HG03432 (cell line): ENCODE measurements around the gene PLSCR3.

Experiments used
- ATAC-seq: cut with Tn5 transposase; IDR thresholded peaks from one replicate; pipeline ENCODE4 v1.9.1; 2021; ENCODE audit warnings: mild to moderate bottlenecking, moderate library complexity; ENCODE audit not compliant: unreplicated experiment

The PLSCR3 gene

DNA sequence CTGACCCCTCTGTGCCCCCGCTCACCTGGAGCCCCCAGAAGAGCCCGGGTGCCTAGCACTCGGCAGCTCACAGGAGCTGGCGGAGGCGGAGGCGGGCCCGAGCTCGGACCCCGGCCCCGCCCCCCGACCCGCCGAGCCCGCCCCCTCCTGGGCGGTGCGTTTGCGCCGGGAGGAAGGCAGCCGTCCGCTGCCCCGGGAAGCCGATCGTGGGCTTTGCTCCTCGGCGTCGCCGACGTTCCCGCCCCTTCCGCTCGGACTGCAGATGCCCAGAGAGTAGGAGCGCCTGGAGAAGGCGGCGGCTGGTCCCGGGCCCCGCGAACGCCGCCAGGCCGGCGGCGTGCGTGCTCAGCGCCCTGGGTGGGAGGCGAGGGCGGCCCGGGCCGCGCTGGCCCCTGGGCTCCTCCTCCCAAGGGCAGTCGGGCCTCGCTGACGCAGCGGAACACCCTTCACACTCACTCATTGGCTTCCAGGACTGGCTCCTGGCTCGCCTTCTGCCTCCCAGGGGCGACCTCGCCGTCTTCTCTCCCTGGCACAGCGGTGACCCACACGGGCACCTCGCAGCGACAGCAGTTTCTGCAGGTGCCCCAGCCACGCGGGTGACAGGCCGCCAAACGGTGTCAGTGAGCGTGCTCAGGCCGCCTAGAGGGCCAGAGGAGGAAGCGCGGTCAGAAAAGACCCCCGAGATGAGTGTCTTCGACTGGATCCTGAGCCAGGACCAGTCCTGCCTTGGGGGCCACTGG is at the start of gene PLSCR3:
PLSCR3 (minus strand) TSS at position 74 of the 740 bp plus-strand sequence. CDS start 415 bp downstream, outside the sequence.
- ATAC-seq, result peak; percentile 81

DNA sequence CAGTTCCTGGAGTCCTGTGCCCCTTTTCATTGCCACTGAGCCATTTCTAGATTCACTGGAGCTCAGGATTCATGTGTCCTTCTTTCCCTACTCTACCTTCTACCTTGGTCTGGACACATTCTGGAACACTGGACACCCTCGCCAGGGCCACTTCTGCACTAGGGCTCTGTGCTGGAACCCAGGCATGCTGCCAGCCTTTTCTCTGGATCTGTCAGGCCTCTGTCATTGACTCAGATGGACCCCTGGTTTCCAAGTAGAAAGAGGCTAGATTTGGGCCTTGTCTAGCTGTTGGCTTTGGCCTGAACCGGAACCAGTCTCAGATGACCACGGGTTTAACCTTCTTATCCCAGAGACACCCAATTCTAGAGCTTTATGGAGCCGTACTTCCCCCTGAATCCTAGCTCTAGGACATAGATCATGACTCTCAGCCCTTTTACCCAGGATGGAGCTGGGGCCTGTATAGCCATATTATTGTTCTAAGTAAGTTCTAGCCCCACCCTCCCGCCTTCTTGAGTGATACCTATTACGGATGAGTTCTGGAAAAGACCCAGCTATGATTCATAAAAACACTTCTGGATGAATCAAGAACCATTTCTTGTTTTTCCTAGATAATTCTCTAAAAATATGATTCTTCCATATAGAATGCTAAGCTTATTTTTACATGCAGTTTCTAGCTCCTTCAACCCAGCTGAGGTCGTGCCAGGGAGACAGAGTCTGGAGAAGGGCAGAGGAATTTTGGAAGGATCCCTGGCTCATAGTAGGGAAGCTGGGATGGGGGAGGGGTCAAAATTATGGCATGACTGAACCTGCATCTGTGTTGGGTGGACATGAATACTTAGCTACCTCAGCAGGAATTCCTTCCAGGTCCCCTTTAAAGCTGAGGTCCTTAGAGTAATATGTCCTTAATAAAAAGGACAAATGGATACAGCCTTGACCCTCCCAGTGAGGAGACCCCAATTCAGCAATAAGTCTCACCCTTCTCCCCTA is 49.5 kb upstream of the PLSCR3 start:
- no peak for ATAC-seq

DNA sequence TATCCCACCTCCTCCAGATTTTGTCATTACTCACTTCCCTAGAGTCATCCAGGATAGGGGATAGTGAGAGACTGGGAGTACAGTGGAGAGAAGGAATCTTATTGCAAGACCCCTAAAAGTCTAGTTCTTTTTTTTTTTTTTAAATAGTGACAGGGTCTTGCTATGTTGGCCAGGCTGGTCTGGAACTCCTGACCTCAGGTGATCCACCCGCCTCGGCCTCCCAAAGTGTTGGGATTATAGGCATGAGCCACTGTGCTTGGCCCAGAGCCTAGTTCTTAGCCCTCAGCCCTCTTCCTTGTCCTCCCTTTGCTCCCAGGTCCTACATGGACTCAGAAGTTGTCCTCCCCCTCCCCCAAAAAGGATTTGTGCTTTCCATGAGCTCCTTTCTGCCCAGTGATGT is 47.8 kb upstream of the PLSCR3 start:
- ATAC-seq, result no peak

DNA sequence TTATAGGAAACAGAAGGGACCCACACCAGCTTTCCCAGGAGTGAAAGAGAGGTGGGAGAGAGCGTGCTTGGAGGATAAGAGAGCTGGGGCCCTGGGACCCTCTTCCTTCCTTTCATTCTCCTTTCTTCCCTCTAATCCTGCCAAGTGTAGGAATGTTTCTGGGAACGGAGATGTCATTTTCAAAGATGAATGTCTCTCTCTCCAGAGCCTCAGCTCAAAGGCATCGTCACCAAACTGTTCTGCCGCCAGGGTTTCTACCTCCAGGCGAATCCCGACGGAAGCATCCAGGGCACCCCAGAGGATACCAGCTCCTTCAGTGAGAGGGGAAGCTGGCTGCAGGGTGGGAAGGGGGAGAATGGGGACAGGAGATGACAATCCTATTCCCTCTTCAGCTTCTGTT is 46.9 kb upstream of the PLSCR3 start:
- no peak for ATAC-seq

DNA sequence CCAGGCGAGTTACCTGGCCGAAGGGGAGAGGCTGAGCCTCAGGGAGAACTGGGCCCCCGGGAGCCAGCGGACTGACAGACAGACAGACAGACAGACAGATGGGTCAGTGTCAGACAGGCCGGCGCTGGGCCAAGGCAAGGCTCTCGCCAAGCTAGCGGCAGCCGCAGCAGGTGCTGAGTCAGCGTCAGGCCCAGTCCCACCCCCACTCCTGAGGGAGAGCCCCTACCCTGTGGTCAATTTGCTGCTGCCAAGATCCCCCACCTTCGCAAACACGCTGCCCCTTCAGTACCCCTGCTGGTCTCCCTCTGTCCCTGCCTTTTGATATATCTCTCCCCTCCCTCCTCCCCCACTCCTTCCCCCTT is 46.5 kb upstream of the PLSCR3 start:
- ATAC-seq, result no peak

DNA sequence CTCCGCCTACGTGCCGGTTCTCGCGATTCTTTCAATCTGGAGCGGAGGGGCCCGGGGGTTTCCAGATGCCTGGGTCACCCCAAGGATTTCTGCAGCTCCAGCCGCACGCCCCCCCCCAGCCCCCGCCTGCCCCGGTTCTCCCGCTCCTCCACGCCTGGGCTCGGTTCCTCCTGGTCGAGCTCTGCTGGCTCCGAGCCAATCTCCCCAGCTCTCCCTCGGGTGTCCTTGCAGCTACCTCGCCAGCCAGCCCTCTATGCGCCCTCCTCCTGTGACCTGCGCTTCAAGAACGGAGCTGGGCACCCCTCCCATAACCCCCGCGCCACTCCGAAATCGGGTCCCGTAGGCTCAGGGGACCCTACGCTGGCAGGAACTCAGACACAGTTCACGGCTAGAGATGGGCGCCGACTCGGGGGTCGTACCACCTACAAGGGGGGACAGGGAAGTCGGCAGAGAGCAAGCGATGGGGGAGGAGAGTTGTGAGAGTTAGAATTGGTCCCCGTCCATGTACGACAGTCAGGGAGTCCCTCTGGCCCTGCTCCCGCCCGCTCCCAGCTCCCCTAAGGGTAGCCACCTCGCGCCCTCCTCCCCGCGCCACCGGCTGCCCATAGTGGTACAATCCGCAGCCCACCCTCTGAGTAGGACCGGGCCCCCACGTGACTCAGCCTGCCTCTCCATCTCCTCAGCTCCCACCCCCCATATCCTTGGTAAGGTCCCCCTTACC is 45.9 kb upstream of the PLSCR3 start:
- no peak for ATAC-seq

DNA sequence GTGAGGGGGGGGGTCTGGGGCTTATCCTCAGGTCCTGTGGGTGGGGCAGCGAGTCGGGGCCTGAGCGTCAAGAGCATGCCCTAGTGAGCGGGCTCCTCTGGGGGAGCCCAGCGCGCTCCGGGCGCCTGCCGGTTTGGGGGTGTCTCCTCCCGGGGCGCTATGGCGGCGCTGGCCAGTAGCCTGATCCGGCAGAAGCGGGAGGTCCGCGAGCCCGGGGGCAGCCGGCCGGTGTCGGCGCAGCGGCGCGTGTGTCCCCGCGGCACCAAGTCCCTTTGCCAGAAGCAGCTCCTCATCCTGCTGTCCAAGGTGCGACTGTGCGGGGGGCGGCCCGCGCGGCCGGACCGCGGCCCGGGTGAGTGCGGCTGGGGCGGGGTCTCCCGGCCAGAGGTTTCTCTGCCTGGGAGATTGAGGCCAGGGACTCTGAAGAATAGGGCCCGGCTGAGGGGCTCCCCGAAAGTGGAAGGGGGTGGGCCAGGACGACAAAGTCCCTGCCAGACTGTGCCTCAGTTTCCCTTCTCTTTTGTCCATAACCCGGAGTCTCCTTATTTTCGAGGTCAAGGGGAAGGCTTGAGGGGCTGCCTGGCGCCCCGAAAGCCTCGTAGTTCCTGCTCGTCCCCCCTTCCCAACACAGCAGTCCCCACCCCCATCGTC is 45.3 kb upstream of the PLSCR3 start, which contains the start of gene FGF11:
FGF11 (plus strand) TSS at position 51 of the 651 bp plus-strand sequence; CDS start at position 160, 109 bp downstream.
- no peak for ATAC-seq

DNA sequence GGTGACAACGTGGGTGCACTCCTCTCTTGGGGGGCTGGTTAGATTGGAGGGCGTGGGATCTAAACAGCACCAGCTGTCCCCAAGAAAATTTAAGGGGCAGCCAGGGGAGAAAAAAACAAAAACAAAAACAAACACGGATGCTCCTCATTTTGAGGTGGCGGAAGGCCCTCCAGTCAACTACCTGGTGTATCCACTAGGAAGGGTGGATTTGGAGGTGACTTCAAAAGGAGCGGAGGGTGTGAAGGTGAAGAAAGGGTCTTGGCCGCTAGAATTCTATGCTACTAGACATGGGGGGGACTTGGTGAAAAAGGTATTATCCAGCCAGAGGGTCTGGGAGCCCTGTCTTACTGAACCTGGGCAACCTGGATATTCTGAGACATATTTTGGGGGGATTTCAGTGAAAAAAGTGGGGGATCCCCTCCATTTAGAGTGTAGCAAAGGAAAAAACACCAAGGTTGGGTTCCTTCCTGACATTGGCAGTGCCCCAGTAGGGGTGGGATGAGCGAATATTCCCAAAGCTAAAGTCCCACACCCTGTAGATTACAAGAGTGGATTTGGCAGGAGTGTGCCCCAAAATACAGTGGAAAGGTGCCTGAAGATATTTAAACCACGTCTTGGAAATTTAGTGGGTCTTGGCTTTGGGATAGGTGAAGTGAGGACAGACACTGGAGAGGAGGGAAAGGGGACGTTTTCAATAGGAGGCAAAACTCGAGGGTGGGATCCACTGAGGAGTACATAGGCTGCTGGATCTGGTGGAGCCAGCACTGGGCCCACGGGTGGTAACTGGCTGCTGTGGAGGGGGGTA is 44.5 kb upstream of the PLSCR3 start:
- ATAC-seq, result no peak

DNA sequence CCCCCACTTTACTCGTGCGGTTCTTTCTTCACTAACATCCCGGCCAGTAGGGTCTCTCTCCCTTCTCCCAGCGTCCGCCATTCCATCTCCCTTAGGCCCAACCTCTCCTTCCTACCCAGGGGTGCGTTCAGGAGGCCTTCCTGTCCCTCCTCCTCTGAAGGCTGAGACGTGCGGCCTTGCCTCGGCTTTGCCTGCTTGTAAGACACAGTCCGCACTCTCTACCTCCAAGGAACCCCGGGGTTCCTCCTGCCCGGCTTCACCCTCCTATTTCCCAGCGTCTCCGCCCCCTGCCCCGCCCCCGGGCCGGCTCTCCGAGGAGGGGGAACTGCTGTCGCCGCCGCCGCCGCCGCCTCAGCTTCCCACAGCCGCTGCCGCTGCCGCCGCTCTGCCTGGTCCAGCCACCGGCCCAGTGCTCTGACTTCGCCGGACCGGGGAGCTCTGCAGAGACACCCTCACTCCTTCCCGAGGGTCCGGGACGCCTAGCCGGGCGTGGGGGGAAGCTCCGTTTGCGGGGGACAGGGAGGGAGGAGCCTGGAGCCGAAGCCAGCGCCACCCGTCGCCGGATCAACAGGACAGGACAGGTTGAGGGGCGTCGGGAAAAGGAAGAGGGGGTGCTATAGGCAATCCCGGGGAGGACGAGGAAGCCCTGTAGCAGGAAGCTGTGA is 43.8 kb upstream of the PLSCR3 start:
- ATAC-seq, result no peak

DNA sequence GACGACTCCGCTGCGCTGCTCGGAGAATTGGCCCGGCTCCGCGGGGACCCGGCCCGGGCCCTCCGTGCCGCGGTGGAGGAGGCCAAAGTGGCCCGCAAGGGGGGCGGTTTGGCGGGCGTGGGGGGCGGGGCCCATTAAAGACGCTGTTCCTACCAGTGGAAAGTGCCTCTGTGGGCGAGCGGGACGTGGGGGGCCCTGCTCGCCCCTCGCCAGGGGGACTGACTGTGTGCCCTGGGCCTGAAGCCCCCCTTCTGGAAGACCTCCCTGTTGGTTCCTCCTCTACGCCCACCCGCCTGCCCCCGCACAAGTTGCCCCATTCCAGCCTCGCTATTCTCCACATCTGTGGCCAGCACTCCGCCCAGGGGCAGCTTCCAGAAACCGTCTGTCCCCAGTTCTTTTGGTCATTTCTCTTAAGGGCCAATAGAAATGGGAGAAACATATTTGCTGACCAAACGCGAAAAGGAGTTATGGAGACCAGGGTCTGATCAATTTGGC is 43.1 kb upstream of the PLSCR3 start:
- no peak for ATAC-seq

DNA sequence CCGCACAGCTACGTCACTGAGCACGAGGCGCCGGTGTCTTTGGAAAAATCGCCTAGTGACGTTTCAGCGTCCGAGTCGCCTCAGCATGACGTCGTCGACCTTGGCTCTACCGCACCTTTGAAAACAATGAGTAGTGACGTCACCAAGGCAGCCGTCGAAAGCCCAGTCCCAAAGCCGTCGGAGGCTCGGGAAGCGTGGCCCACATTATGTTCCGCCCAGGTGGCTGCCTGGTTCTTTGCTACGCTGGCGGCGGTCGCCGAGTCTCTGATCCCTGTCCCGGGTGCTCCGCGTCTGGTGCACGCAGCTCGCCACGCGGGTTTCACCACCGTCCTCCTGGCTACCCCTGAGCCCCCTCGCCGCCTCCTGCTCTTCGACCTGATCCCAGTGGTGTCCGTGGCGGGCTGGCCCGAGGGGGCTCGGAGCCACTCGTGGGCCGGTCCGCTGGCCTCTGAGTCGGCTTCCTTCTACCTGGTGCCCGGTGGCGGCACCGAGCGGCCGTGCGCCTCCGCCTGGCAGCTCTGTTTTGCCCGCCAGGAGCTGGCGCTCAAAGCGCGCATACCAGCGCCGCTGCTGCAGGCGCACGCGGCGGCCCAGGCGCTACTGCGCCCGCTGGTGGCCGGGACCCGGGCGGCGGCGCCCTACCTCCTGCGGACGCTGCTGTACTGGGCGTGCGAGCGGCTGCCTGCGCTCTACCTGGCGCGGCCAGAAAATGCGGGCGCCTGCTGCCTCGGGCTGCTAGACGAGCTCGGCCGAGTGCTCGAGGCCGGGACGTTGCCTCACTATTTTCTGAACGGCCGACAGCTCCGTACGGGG is 42.4 kb upstream of the PLSCR3 start:
- no peak for ATAC-seq

DNA sequence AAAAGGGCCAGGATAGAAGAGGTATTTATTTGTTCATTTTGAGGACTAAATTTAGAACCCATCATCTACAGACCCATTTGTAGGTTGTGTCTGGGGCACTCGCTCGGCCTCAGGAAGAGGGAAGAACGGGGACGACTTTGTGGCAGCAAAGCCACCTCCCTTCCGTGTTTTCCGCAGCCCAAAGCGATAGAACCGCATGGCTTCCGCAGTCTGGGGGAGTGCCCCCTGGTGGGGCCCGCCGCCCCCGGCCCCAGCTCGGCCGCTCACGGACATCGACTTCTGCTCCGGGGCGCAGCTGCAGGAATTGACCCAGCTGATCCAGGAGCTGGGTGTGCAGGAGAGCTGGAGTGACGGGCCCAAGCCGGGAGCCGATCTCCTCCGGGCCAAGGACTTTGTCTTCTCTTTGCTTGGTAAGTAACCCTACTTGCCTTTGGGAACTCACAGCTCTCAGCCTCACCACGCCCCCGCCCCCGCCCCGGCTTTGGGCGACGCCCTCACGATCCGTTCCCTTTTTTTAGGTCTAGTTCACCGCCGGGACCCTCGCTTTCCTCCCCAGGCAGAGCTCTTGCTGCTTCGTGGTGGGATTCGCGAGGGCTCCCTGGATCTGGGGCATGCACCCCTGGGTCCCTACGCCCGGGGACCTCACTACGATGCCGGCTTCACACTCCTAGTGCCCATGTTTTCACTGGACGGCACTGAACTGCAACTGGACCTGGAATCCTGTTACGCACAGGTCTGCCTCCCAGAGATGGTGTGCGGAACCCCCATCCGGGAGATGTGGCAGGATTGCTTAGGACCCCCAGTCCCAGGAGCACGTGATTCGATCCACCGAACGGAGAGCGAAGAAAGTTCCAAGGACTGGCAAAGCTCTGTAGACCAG is 41.6 kb upstream of the PLSCR3 start:
- peak; percentile 23 for ATAC-seq

DNA sequence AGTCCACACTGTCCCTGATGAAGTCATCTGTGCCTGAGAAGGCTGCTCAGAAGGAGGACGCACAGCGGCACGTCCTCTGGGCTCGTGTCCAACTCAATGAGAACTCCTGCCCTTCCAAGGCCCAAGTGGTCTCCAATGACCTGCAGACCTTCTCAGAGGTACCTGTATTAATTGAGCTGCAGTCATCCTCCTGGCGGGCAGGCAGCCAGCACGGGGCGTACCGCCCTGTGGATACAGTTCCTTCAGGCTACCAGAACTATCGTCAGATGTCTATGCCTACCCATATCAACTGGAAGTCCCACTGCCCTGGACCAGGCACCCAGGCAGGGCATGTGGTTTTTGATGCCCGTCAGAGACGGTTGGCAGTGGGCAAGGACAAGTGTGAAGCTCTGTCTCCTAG is 38.0 kb upstream of the PLSCR3 start:
- ATAC-seq, result no peak

DNA sequence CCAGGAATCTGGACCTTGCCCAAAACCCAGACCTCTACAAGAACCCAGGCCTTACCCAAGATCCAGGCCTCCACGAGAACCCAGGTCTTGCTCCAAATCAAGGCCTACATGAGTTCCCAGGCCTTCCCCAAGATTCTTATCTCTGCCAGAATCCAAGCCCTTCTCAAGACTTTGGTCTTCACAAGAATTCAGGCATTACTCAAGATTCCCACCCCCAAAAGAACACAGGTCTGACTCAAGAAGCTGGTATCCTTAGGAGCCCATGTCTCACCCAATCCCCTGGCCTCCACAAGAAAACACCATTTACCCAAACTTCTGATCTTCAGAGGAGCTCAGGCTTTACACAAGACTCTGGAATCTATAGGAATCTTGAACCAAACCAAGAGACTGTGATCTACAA is 36.9 kb upstream of the PLSCR3 start:
- ATAC-seq, result no peak

DNA sequence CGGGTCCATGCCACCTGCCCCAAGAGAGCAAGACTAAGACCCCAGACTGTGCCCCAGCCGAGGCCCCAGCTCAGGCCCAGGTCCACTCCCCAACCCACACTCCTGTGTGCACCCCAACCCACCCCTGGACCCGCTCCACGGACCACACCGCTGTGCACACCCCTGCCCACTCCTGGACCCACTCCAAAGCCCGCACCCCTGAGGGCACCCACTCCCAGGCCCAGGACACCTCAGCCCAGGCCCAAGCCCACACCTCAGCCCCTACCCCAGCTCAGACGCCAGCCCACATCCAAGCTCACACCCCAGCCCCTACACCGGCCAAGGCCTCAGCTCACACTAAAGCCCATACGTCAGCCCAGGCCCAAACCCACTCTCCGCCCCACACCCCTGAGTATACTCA is 35.4 kb upstream of the PLSCR3 start:
- no peak for ATAC-seq

DNA sequence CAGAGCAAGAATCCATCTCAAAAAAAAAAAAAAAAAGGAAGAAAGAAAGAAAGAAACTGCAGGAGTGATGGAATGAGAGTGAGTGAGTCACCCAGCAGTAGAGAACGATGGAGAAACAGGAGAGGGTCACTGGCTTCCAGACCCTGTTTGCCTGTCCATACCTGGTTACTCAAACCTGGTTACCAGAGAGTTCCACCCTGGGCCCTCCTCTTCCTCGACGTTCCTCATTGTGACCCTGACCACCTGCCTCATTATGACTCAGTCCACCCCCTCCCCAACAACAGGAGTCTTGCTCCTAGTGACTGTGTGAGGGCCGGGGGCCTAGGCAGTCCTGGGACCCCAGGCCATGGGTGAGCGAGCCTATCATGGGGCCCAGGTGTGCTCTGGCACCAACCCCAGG is 34.2 kb upstream of the PLSCR3 start, which contains the start of gene SPEM3:
SPEM3 (plus strand) TSS at position 301 of the 400 bp plus-strand sequence; CDS start at position 347, 46 bp downstream.
- ATAC-seq, result no peak

DNA sequence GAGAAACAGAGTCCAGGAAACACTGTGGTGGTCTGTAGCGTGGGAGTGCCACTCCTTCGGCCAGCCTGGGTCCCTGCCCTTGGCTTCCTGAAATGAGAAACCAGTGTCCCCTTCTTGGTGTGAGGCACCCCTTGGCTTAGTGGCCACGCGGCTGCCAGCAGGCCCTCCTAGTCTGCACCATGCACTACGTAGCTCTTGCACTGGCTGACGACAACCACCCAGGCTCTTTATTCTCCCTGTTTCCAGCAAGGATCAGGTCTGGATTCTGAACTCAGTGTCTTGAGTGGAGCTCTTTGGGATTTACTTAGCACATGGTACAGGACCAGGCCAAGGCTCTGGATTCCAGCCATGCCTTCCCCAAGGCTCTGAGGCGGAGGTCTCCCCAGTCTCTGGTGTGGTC is 33.2 kb upstream of the PLSCR3 start:
- ATAC-seq, result no peak
